HG02642 (cell line): ENCODE data around the gene TOP2A.
A peak's percentile ranks its signal among the peaks of the same experiment; 100 is the strongest.

ENCODE experiments used
- ATAC-seq: cut with Tn5 transposase; IDR thresholded peaks from one replicate; pipeline ENCODE4 v1.9.1; 2021; ENCODE audit warnings: mild to moderate bottlenecking; ENCODE audit not compliant: unreplicated experiment, poor library complexity

Gene TOP2A

DNA sequence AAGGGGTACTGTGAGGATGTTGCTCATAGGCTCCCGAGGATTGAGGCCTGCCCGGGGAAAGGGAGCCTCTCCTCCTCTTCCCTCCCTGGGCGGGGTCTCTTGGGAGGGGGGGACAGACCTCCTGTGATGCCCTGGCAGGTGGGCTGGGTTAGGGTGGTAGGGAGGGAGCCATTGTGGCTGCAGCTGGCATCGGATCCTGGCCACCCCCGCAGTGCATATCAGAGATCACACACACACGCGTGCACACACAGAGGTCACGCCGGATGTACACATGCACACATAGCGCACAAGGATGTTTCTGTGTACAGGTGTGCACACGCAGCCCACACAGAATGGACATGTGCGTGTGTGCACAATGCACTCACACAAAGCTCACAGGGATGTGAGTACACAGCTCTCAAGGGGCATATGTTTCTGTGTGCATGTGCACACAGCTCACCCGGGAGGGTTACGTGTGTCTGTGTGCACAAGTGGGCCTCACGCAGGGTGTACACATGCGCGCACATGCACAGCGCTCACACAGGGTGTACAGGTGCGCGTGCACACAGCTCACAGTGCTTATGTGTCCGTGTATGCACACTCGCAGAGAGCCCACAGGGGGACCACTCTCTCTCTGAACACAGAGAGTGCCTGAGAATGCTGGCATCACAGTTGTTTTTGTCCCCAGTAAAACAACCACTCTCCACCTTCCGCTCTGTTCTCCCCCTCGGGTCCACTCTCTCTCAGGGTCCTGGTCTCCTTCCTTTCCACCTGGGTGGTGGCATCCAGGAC is 55.6 kb downstream of the TOP2A start:
- ATAC-seq, result peak; percentile 15

DNA sequence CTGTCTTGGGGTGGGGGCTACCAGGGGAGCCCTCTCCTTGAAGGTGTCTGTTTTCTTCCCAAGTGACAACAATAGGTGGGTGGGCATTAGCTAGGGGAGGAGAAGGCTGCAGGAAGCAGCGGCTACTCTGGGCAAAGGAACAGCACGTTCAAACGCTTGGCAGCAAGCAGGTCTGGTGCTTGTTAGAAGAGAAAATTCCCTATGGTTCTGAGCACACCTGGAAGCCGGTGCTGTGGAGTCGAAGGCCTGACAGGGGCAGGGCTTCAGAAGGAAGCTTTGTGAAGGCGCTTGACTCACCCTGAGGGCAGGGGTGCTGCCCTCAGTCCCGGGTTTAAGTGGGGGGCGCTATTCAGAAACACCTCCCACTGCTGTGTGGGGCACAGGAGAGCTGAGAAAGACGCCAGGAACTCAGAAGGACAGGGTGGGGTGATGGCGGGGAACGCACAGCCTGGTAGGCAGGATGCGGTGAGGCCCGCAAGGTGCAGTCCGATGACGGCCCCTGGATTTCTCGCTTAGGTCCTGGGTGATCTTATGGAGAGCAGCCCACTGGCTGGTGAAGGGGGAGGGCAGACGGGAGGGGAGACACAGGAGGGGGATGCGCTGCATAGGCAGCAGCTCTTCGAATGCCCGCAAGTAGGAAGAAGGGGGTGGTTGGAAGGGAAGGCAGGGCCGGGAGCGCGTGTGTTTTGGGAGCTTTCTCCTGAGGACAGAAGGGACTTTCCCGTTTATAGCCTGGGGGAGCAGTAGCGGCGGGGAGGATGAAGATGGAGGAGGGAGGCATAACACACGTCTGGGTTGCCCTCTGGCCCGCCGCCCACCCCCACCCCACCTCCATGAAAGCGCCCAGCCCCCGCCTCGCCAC is 56.4 kb downstream of the TOP2A start:
- ATAC-seq, result no peak

DNA sequence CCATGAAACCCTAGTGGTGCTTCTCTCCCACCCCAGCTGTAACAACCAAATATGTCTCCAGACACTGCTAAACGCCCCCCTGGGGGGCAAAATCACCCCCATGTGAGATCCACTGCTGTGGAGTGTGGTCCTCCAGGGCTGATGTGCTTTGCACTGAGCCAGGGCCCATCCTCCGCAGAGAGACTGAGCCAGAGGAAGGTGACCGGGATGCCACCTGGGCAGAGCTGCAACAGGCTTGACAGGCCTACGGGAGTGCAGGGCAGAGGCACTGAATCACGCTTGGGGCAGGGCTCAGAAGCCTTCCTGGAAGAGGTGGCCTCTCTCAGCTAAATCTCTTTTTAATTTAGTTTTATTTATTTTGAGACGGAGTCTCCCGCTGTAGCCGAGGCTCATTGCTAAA is 57.6 kb downstream of the TOP2A start:
- ATAC-seq, result no peak

DNA sequence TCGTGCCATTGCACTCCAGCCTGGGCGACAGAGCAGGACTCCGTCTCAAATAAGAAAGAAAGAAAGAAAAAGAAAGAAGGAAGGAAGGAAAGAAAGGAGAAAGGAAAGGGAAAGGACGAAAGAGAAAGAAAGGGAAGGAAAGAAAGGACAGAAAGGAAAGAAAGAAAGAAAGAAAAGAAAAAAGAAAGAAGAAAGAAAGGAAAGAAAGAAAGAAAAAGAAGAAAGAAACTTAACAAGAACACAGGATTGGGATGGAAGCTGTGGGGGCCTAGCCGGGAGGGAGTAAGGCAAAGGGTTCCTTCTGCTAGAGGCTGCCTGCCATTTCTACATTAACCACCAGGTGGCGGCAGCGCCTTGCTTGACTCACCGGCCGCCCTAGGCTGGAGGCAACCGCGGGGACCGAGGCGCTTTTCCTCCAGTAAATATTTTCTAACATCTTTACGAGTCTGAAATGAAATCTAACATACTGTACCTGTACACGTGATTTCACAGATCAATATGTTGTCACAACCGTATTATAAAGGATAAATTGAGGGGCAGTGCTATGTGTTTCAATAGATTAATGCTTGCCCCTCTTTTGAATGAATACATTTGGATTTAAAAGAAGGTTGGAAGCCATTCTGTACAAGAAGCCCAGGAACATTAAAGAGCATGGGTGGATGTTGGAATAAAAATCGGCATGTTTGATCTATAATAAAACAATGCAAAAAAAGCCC is 59.2 kb downstream of the TOP2A start:
- ATAC-seq, result no peak

DNA sequence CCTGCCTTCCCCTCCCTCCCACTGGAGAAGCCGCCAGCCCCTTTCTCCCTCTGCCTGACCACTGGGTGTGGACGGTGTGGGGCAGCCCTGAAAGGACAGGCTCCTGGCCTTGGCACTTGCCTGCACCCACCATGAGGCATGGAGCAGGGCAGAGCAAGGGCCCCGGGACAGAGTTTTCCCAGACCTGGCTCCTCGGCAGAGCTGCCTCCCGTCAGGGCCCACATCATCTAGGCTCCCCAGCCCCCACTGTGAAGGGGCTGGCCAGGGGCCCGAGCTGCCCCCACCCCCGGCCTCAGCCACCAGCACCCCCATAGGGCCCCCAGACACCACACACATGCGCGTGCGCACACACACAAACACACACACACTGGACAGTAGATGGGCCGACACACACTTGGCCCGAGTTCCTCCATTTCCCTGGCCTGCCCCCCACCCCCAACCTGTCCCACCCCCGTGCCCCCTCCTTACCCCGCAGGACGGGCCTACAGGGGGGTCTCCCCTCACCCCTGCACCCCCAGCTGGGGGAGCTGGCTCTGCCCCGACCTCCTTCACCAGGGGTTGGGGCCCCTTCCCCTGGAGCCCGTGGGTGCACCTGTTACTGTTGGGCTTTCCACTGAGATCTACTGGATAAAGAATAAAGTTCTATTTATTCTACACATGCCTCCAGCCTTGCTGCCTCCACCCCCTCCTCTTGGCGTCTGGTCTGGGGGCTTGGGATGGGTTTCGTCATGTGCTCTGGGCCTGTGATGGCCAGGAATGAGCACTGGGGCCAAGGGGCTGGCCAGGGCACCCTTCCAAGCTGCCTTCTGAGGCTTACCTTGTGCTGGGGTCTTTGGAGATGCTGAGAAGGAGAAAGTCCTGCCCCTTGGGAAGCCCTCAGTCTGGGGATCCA is 60.5 kb downstream of the TOP2A start:
- no peak for ATAC-seq

DNA sequence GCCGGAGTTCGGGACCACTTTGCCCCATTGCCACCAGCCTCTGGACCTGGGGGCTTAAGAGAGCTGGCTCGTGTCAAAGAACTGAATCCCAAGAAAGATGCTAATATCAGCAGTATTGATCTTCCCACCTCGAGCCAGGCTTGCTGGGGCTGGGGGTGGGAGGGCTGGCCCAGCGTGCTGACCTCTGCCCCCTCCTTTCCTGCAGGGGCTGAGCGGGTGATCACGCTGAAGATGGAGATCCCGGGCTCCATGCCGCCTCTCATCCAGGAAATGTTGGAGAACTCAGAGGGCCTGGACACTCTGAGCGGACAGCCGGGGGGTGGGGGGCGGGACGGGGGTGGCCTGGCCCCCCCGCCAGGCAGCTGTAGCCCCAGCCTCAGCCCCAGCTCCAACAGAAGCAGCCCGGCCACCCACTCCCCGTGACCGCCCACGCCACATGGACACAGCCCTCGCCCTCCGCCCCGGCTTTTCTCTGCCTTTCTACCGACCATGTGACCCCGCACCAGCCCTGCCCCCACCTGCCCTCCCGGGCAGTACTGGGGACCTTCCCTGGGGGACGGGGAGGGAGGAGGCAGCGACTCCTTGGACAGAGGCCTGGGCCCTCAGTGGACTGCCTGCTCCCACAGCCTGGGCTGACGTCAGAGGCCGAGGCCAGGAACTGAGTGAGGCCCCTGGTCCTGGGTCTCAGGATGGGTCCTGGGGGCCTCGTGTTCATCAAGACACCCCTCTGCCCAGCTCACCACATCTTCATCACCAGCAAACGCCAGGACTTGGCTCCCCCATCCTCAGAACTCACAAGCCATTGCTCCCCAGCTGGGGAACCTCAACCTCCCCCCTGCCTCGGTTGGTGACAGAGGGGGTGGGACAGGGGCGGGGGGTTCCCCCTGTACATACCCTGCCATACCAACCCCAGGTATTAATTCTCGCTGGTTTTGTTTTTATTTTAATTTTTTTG is 61.6 kb downstream of the TOP2A start:
- ATAC-seq, result no peak

DNA sequence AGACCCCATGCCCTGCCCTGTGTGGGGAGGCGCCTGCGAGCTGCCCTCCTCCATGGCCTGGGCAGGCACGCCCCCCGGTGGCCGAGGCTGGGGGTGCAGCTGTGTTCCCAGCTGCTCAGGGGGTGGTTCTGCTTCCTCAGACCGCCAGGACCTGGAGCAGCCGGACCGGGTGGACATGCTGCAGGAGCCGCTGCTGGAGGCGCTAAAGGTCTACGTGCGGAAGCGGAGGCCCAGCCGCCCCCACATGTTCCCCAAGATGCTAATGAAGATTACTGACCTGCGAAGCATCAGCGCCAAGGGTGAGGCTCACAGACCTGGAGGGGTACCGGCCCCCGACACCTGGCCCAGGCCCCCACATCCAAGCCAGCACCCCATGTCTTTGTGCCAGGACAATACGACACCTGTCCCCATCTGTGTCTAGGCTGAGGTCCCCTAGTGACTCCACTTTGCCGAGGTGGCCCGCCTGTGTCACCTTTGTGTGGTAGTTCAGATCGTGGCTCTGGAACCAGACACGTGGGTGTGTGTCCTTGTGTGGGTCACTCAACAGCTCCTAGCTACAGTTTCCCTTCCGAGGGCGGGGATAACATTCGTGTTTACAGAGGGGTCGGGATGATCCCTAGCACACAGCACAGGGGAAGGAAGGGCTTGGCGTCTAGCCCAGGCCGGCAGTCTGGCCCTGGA is 62.4 kb downstream of the TOP2A start:
- peak; percentile 55 for ATAC-seq

DNA sequence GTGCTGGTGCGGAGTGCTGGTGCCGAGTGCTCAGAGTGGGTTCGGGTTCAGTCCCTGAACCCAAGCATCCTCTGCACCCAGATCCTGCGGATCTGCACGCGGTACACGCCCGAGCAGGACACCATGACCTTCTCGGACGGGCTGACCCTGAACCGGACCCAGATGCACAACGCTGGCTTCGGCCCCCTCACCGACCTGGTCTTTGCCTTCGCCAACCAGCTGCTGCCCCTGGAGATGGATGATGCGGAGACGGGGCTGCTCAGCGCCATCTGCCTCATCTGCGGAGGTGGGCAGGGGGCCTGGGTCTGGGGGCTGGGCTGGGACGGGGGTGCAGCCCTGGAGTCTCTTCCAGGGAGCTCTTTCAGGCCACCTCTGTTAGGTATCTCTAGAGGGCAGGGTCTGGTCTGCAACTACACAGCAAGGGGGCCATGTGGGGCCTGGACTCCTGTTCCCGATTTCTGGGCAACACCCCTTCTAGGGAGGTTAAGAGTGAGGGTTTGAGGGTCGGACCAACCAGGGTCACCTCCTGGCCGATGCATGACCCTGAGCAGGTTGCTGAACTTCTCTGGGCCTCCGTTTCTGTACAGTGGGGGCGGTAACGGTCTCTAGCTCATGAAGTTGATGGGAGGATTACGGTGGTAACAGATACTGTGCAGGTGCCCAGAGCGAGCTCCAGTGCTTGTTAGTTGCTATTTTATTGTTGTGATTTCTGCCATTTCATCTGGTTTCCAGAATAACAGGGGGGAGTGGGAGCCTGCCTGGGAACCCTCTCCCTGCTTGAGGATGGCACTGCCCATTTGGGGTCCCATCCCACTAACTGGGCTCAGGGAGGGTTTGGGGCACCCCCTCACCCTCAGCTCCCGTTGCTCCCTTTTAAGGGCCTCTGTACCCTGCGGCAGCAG is 63.2 kb downstream of the TOP2A start:
- ATAC-seq, result no peak

DNA sequence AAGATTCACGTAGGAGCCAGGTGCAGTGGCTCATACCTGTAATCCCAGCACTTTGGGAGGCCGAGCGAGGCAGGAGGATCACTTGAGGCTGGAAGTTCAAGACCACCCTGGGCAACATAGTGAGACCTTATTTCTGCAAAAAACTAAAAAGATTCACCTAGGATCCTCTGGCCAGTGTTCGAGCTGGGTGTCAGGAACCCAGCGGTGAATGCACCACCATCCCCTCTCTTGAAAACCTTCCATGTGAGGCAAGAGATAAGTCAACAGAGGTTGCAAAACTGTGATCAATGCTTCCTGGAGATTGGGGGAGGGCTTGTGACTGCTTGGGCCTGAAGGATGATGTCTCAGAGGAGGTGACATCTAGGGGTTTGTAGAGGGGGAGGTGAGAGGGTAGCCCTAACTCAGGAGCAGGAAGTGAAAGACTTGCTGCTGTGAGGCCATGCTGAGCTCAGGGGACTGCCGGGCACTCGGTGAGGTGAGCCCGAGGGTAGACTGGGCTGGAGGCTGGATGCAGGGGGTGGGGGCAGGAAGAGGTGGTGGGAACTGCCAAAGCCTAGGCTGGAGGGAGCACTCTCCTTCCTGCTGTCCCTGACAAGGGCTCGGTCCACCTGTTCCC is 64.8 kb downstream of the TOP2A start:
- ATAC-seq, result no peak

DNA sequence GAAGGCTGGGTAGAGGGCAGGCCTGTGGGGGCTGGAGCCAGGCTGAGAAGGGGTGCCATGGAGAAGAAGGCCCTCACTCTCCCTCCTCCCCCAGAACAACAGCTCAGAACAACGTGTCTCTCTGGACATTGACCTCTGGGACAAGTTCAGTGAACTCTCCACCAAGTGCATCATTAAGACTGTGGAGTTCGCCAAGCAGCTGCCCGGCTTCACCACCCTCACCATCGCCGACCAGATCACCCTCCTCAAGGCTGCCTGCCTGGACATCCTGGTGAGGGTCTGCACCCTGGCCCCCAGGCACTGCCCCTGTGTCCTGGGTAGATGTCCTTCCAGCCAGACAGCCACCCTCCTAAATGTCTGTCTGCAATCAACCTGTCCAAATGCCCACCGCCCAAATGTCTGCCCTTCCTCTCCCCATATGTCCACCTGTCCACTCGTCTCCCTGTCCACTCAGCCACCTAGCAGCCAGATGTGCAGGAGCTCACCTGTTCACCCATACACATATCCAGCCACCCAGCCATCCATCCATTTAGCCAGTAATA is 65.4 kb downstream of the TOP2A start:
- no peak for ATAC-seq

DNA sequence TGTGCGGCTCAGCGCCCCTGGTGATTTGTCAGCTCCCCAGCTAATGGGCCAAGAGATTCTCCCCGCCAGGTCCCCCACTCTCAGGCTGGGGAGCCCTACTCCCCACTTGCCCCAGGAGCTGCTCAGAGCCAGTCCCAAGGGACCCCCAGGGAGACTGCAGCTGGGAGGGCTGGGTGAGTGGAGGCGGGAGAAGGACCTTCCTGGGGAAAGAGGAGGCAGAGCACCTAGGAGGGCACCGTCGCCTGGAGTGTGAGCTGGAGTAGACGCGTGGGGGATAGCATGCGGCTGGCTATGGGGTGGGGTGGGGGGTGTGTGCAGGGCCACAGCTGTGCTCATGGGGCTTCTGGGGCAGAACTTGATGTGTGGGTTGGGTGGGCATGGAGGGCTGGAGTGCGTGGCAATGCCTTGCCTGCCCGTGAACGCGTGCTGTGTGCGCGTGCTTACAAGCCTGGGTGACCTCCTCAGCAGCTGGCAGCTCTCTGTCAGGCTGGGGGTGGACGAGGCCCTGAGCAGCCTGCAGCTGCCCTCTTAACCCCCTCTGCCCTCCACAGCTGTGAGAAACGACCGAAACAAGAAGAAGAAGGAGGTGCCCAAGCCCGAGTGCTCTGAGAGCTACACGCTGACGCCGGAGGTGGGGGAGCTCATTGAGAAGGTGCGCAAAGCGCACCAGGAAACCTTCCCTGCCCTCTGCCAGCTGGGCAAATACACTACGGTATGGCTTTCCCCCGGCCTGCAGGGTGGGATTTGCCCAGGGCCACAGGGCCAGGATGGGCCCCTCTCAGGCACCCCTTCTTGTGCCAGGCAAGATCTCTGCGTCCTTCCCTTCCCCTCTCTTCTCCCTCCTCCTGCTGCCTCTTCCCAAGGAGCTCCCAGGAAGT is 66.1 kb downstream of the TOP2A start:
- ATAC-seq, result no peak

DNA sequence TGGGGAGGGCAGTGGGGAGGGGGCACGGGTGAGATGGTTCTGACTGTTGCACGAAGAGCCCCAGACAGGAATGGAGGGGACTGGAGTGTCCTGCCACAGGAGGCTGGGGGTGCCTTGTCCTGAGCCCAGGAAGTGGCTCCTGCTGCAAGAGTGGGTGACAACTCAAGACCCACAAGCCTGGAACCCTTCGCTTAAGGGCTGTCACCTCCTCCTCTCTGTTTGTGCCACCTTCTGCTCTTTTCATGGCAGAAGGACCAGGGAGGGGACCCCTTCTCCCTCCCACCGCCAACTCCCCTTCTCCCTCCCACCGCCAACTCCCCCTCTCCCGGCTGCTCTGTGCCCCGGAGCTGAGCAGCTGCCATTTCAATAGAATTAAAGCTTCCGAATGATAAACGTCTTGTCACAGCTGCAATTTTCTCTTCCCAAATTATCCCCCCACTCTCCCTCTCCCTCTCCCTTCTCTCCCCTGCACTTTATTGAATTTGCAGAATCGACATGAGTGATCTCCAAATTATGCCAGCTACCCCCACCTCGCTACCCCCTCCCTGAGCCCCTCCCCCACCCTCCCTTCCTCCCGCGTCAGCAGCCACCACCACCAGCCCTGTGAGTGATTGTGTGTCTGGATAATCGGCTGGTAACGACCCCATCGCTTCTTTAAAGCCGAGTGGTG is 66.9 kb downstream of the TOP2A start:
- no peak for ATAC-seq

DNA sequence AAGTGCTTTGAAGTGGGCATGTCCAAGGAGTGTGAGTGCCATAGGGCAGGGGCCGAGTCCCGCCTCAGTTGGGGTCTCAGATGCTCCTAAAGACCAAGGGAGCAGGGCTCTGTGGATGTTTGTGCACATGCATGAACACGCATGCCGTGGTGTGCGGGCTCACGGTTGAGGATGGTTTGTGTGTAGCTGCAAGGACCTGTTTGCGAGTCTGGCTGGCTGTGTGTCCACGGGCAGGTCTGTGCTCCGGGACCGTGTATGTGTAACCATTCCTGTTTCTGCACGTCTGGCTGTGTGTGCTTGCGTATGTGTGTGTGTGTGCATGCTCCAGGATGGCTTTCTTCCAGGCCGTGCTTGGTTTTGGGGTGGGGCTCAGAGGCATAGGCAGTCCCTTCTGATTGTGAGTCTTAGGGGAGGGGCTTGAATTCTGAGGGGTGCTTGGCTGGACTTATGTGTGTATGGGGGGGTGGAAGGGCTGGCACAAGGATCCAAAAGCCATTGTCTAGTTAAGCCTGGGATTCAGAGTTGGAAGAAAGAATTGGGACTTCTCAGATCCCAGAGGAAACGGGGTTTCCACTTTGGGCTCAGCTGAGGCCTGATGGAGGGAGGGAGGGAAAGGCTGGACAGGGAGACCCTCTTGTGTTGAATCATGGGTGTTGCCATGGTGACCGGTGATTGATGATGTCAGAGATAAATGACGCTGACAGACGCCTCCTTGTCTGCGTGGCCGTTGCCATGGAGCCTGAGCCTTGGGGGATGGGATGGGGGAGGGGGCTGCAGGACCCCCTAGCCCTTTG is 67.6 kb downstream of the TOP2A start:
- ATAC-seq, result no peak

DNA sequence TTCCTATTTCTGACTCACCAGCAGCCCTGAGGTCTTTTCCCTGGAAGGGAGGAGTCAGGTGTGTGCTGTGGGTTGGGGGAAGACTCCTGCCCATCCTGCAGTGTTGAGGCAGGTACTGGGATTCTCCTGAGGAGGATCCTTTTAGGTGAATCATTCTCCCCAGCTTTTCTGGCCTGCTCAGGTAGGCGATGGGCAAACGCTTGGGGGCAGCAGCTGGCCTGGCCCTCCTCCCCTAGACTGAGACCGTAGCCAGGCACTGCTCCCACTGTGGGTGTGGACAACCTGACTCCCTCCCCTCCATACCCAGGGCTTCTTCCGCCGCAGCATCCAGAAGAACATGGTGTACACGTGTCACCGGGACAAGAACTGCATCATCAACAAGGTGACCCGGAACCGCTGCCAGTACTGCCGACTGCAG is 68.2 kb downstream of the TOP2A start:
- no peak for ATAC-seq
